Loucy (cell line): Measurements from ENCODE around the gene ETV5.

ENCODE experiments used
- H2AFZ ChIP-seq: fragments of 200-600 bp; sonication (generic); 2 replicates; pipeline ENCODE4 v1.6.0; 2016; ENCODE audit warnings: antibody characterized with exemption, mild to moderate bottlenecking, low read length, moderate library complexity
- H3F3A ChIP-seq: fragments of 200-600 bp; 2 replicates; pipeline ENCODE4 v1.6.0; 2016; ENCODE audit warnings: antibody characterized with exemption, low read depth, mild to moderate bottlenecking
- H3K27me3 ChIP-seq: fragments of 200-600 bp; sonication (generic); 2 replicates; pipeline ENCODE4 v1.6.1; 2014; ENCODE audit warnings: low read length, mild to moderate bottlenecking; ENCODE audit not compliant: insufficient read depth, poor library complexity, severe bottlenecking
- H3K36me3 ChIP-seq: fragments of 200-600 bp; sonication (generic); 2 replicates; pipeline ENCODE4 v1.6.1; 2016; ENCODE audit warnings: low read length; ENCODE audit not compliant: insufficient read depth
- H3K4me1 ChIP-seq: fragments of 200-600 bp; sonication (generic); 2 replicates; pipeline ENCODE4 v1.5.1; 2014; ENCODE audit warnings: low read length, mild to moderate bottlenecking; ENCODE audit not compliant: insufficient read depth, poor library complexity, severe bottlenecking
- H3K4me2 ChIP-seq: fragments of 200-600 bp; sonication (generic); 2 replicates; pipeline ENCODE4 v1.6.0; 2014; ENCODE audit warnings: antibody characterized with exemption, low read length, low read depth, mild to moderate bottlenecking; ENCODE audit not compliant: poor library complexity, severe bottlenecking
- H3K4me3 ChIP-seq: fragments of 200-600 bp; sonication (generic); 2 replicates; pipeline ENCODE4 v1.5.1; 2014; ENCODE audit warnings: low read length, mild to moderate bottlenecking, mixed read lengths; ENCODE audit not compliant: poor library complexity, severe bottlenecking
- H3K79me2 ChIP-seq: fragments of 200-600 bp; sonication (generic); 2 replicates; pipeline ENCODE4 v1.6.1; 2014; ENCODE audit warnings: low read length; ENCODE audit not compliant: insufficient read depth
- H3K9ac ChIP-seq: fragments of 200-600 bp; sonication (generic); 2 replicates; pipeline ENCODE4 v1.6.0; 2014; ENCODE audit warnings: mild to moderate bottlenecking, low read depth, low read length, moderate library complexity; ENCODE audit not compliant: poor library complexity, severe bottlenecking
- H3K9me2 ChIP-seq: fragments of 200-600 bp; sonication (generic); replicated peaks from 2 replicates; pipeline ENCODE4 v1.6.1; 2016; ENCODE audit warnings: low read depth, low read length, mixed read lengths
- H3K9me3 ChIP-seq: fragments of 200-600 bp; sonication (generic); 2 replicates; pipeline ENCODE4 v1.6.1; 2014; ENCODE audit warnings: mild to moderate bottlenecking, antibody characterized with exemption, low read length, low read depth; ENCODE audit not compliant: insufficient read depth
- H4K20me1 ChIP-seq: fragments of 200-600 bp; sonication (generic); 2 replicates; pipeline ENCODE4 v1.6.0; 2014; ENCODE audit warnings: antibody characterized with exemption, low read length, mild to moderate bottlenecking; ENCODE audit not compliant: insufficient read depth, poor library complexity, severe bottlenecking
- EZH2phosphoT487 ChIP-seq: fragments of 200-600 bp; IDR thresholded peaks from 2 replicates; pipeline ENCODE4 v1.6.1; 2018; ENCODE audit warnings: antibody characterized with exemption, mild to moderate bottlenecking, moderate library complexity, borderline replicate concordance
- TF ChIP-seq, protein P1 (sequence below): fragments of 200-600 bp; sonication (generic); conservative IDR thresholded peaks from 2 replicates; pipeline ENCODE4 v1.5.1; 2014; ENCODE audit warnings: mild to moderate bottlenecking, antibody characterized with exemption, low read length

ETV5 gene

DNA sequence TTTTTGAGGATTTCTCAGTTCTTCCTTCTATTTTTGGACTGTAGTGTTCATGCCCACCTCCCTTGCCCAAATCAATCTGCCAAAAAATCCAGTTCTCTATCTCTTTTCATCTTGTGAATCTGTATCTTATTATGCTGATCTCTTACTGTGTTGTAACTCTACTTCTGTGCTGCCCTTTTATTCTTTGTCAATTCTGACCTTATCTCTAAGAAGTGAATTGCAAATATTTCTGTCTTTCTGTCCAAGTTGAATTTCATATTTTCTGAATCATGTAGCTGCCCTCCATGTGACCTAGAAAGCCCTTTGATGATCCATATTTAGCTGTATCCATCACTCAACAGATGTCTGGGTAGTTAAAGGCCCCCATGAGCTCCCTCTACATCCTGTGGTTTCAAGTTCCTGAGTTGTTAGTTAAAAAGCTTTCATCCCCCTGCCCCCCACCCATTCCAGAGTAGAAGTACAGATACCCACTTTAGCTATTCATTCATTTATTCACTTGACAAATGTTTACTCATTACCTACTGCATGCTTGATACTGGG lies 33.6 kb upstream of the ETV5 start:
- Histone ChIP-seq H2AFZ (no peak overlapping the region), H3K27me3 (no peaks in the 10 kb centered on the region), H3K4me3 (peak overlapping the region; percentile 16), H3F3A (no peaks in the 10 kb centered on the region), H3K36me3 (no peaks in the 10 kb centered on the region), H3K4me2 (peak overlapping the region; percentile 57), H3K4me1 (peaks cover 33% of the 10 kb centered on the region), H3K9me2 (no peaks in the 10 kb centered on the region), H3K79me2 (no peaks in the 10 kb centered on the region), H4K20me1 (no peaks in the 10 kb centered on the region), H3K9me3 (no peaks in the 10 kb centered on the region), H3K9ac (peak overlapping the region; percentile 4)
- TF ChIP-seq, protein P1, sequence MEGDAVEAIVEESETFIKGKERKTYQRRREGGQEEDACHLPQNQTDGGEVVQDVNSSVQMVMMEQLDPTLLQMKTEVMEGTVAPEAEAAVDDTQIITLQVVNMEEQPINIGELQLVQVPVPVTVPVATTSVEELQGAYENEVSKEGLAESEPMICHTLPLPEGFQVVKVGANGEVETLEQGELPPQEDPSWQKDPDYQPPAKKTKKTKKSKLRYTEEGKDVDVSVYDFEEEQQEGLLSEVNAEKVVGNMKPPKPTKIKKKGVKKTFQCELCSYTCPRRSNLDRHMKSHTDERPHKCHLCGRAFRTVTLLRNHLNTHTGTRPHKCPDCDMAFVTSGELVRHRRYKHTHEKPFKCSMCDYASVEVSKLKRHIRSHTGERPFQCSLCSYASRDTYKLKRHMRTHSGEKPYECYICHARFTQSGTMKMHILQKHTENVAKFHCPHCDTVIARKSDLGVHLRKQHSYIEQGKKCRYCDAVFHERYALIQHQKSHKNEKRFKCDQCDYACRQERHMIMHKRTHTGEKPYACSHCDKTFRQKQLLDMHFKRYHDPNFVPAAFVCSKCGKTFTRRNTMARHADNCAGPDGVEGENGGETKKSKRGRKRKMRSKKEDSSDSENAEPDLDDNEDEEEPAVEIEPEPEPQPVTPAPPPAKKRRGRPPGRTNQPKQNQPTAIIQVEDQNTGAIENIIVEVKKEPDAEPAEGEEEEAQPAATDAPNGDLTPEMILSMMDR = no peak
- no peak for TF ChIP-seq EZH2phosphoT487

DNA sequence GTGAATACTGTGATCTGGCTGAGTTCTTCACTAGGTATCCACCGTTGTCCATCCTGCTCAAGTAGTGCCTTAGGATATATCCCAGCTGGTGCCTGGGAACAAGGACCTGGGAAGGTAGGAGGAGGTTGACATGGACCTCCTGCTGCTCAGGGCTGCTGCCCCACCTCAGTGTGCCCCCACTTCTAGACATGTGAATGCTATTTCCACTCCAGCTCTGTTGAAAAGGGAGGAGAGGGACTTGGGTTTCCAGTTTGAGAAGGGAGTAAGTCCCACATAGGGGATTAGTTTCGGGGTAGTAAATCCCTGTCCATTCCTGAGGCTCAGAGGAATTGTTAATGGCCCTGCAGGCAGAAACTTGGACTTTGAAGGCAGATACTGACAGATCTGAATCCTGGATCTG lies 32.9 kb upstream of the ETV5 start:
- TF ChIP-seq, protein P1 = no peak
- TF ChIP-seq EZH2phosphoT487 = no peak
- Histone ChIP-seq H3K36me3 (no peaks in the 10 kb centered on the region), H3K4me2 (peak overlapping the region; percentile 57), H2AFZ (no peak overlapping the region), H3K4me1 (peaks cover 27% of the 10 kb centered on the region), H3K9me3 (no peaks in the 10 kb centered on the region), H3K9ac (peak overlapping the region; percentile 4), H3K79me2 (no peaks in the 10 kb centered on the region), H3K27me3 (no peaks in the 10 kb centered on the region), H3K4me3 (no peak overlapping the region), H3F3A (no peaks in the 10 kb centered on the region), H4K20me1 (no peaks in the 10 kb centered on the region), H3K9me2 (no peaks in the 10 kb centered on the region)

DNA sequence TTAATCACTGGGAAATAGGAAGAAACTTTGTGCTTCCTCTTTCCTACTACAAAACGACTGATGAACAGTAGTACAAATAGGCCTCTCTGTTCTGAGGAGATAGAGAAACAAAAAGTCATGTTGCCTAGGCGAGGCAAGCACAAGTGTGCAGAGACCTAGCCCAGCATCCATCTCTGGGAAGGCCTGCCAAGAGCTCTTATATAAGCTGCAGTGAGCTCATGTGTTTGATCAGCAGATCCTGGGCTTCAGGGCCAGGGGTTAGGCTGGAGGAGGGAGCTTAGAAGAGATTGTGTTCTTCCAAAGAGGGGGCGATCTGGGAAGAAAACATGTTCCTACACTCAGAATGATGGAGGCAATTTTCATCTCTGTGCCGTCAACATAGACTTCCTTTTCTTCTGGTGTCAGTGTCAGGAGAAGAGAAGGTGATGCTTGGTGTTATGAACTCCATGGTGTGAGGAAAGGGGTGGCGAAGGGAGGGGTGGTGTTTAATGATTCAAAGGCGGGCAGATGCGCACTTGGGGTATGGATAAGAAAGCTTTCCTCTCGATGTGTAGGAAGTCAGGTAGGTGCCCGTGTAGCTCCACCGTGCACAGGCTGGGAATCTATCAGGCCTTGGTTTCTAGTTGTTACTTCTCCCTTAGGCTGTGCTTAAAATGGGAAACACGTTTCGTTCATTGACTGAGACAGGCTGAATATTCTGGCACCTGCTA lies 29.5 kb upstream of the ETV5 start:
- TF ChIP-seq, protein P1 = no peak
- no peak for TF ChIP-seq EZH2phosphoT487
- H2AFZ ChIP-seq = no peak overlapping the region

More for the DNA sequence above, 29.5 kb upstream of the ETV5 start:
- H3K4me1 ChIP-seq = peaks cover 48% of the 10 kb centered on the region
- no peak overlapping the region for H3K9ac ChIP-seq
- no peaks in the 10 kb centered on the region for H4K20me1 ChIP-seq
- H3K79me2 ChIP-seq = no peaks in the 10 kb centered on the region
- no peak overlapping the region for H3K4me2 ChIP-seq
- H3F3A ChIP-seq = no peaks in the 10 kb centered on the region
- H3K9me3 ChIP-seq = no peaks in the 10 kb centered on the region
- no peaks in the 10 kb centered on the region for H3K9me2 ChIP-seq
- no peaks in the 10 kb centered on the region for H3K27me3 ChIP-seq
- H3K36me3 ChIP-seq = no peaks in the 10 kb centered on the region
- H3K4me3 ChIP-seq = no peak overlapping the region
